ENCODE measurements around the gene PSAP.

PSAP gene

DNA sequence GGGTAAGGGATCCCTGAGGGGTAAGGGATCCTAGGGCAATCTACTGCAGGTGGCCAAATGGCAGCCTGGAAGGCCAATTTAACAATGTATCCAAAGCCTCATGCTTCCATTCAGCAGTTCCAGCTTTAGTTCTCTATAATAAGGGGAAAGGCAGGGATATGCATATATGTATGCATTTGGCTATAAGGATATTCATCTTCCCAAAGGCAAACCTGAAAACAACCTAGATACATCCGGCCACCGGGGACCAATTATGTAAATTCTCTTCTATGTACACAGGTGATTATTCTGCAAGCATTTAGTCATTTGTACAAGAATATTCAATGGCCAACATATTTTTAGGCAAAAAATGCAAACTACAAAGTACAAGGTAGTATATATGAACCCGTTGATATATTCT is 26.7 kb downstream of the PSAP start:
- no peak for DNase-seq

DNA sequence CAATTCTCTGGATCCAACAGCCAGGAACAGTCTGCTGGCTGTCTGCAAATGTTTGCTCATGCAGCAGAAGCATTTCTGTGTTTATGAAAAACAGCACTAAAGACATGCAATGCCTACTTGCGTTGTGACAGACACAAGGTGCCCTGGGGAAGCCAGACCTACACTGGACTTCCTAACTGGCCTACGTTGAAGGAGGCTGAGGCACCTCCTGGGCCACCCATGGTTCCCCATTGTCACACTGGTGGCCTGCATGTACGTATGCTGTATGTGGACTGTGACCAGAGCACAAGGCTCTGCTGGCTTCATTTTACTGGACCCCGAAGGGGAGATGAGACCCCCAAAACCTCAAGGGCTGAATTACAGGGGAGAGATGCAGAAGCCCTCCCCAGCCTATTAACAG is 27.7 kb downstream of the PSAP start:
- DNase-seq = no peak

- no peak for DNase-seq
Measured at GRCh38 chr10:71821909-71822763, 28.9 kb downstream of the PSAP start.

DNA sequence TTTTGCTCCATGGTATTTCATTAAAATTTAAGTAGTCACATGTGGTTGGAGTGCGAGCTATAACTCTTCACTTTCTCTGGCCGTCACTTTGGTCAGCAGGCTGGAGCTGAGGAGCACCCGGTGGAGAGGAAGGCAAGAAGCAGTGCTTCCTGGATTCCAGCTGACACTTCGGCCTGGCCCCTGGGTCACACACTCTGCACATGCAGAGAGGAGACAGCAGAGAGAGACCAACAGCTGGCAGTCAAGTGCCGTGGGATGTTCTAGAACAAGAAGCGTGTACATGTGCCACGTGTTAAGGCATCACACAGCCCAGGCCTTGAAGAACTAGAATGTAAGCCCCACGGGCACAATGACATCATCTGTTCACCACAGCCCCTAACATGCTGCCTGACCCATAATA is 30.1 kb downstream of the PSAP start:
- no peak for DNase-seq

DNA sequence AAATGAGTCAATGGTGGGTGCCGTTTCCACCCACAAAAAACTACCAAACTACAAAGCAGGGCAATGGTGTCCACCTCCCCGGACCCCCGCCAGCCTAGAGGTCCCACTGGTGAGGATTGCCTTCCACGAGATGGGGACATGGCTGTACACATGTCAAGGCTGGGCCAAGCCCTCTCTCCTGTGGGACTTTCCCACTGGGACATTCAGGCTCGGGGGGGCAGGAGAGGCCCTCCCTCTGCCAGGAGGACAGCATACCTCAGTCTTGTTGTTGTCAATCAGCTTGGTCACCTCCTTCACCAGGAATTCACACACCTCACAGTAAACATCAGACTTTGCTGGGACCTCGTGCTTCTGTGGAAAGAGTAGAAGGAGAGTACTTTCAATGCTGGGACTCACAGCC is 31.1 kb downstream of the PSAP start:
- no peak for DNase-seq

DNA sequence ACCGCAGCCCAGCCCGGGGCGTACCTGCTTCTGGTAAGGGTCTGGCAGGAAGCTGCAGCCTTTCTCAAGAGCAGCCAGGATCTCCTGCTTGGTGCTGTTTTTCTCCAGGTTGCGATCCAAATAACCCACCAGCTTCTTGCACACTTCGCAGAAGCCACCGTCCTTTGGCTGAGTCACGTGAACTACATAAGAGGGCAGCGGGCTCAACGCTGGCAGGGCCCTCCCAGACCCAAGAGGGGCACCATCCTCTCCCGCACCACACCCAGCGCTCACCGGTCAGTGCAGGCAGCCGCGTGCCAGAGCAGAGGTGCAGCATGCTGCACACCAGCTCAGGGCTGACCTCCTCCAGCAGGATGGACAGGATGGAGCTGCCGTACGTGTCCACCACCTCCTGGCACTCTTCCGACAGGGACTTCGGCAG is 31.6 kb downstream of the PSAP start:
- no peak for DNase-seq

GRCh38 chr10:71818674-71819260 is 32.3 kb downstream of the PSAP start:
- DNase-seq = no peak

GRCh38 chr10:71817831-71818655 is 33.0 kb downstream of the PSAP start:
- no peak for DNase-seq

- DNase-seq = no peak
Measured at GRCh38 chr10:71816936-71817618, 34.0 kb downstream of the PSAP start.

DNA sequence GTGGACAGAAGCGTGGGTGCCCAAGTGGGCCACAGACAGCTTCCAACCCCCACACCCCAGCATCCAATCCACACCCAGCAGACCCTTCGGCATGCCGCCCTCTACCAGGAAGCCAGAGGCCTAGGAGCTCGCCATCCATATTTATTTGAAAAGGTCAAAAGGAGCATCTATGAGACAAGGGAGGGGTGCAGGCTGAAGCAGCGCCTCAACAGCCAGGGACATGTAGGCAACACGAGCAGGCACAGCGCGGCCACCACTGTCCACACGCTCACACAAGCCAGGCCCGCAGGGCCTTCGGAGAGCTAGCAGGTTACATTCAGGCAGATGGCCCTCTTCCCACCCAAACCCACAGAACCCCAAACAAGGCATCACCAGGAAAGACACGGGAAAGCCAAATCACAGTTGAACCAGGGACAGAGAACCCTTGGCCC is 34.6 kb downstream of the PSAP start:
- no peak for DNase-seq

GRCh38 chr10:71815515-71816130 is 35.4 kb downstream of the PSAP start:
- no peak for DNase-seq

DNA sequence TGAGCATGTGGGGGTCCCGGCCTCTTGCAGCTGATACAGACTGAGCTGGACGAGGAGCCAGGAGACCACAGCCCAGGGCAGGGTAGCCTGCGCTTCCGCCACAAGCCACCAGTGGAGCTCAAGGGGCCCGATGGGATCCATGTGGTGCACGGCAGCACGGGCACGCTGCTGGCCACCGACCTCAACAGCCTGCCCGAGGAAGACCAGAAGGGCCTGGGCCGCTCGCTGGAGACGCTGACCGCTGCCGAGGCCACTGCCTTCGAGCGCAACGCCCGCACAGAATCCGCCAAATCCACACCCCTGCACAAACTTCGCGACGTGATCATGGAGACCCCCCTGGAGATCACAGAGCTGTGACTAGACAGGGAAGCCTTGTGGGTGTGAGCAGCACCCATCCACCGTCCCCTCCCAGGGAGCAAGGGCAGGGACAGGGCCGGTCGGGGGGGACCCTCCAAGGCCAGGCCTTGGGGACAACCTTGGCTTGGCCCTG is 36.1 kb downstream of the PSAP start:
- no peak for DNase-seq

DNA sequence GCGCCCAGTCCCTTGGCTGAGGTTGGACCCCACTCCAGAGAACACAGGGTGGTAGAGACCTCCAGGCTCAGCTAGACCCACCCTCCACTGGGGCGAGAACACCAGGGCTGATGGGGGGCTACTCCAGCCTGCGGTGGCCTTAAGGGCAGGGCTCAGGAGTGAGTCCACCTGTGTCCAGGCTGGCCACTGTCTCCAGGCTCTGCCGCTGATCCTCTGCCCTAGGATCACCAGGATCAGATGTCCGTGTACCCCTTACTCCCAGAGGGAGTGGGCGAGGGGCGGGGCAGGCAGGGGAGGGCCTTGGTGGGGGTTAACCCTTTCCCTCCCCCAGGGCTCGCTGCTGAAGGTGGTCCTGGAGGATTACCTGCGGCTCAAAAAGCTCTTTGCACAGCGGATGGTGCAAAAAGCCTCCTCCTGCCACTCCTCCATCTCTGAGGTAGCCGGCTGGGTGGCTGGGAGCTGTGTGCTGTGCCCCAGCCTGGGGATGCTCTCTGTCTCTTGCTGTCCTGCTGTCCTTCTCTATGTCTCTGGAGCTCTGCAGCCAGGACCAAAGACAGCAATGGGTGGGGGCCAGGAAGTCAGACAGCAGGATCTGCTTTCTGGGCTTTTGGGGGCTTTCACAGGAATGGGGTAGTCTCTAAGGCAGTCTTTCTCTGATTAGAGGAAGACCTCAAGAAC is 38.0 kb downstream of the PSAP start:
- no peak for DNase-seq

DNA sequence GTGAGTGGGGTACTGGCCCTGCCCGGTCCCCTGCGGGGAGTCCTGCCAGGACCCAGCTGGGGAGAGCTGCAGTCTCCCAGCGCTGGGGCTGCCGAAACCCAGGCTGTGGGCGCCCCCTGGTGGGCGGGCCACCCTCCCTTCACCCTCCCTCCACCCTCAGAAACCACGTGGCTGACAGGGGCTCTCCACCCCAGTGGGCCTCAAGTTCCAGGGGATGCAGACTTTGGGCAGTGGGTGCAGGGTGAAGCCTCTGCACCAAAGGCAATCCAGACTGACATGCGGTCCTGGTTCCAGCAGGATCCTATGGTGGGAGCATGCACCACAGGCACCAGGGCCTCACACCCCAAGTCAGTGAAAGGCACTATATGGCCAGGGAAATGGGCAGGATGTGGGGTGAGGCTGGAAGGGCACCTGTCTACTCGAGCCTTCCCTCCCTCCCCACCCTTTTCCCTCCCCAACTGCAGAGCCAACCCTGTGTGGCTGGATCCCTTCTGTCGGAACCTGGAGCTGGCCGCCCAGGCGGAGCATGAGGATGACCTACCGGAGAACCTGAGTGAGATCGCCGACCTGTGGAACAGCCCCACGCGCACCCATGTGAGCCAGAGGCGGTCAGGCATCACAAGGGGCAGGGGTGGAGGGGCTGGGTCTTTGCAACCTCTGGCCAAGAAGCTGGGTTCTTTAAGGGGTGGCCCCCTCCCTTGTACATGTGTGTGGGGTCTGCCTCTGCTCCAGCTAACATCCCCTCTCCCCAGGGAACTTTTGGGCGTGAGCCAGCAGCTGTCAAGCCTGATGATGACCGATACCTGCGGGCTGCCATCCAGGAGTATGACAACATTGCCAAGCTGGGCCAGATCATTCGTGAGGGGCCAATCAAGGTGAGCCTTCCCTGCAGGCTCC is 38.8 kb downstream of the PSAP start:
- DNase-seq = peak; percentile 52 to 78 (median 71)

GRCh38 chr10:71811351-71811750 is 39.7 kb downstream of the PSAP start:
- no peak for DNase-seq

- DNase-seq = no peak
Measured at GRCh38 chr10:71810048-71810750, 40.9 kb downstream of the PSAP start.

- DNase-seq = no peak
Measured at GRCh38 chr10:71809628-71810027, 41.4 kb downstream of the PSAP start.

GRCh38 chr10:71807557-71808510 is 43.2 kb downstream of the PSAP start:
- DNase-seq = no peak
